T-helper 2 cell treated with Interferon-gamma antibody and Interleukin-4, amounts not matched to agents 100 ng/mL and 5 ng/mL, for 36 hours (primary cell): ENCODE data around the gene GIPC3. TPM values are rescaled to one million over a fixed set of nuclear protein-coding genes. Genes with fewer than 3 reads are reported as not detected.

Experiments used
- intact Hi-C: fragments of 100-400 bp; cut with micrococcal nuclease; formaldehyde crosslinking; loops from one replicate; pipeline ENCODE4 v1.15.1; 2023
- total RNA-seq: library from RNA; stranded (reverse); gene quantifications from 2 replicates; pipeline ENCODE4 v1.2.3, GENCODE V29; 2022

Gene GIPC3
- total RNA-seq, 1 donor from 2014 or later = 0.41 TPM

DNA sequence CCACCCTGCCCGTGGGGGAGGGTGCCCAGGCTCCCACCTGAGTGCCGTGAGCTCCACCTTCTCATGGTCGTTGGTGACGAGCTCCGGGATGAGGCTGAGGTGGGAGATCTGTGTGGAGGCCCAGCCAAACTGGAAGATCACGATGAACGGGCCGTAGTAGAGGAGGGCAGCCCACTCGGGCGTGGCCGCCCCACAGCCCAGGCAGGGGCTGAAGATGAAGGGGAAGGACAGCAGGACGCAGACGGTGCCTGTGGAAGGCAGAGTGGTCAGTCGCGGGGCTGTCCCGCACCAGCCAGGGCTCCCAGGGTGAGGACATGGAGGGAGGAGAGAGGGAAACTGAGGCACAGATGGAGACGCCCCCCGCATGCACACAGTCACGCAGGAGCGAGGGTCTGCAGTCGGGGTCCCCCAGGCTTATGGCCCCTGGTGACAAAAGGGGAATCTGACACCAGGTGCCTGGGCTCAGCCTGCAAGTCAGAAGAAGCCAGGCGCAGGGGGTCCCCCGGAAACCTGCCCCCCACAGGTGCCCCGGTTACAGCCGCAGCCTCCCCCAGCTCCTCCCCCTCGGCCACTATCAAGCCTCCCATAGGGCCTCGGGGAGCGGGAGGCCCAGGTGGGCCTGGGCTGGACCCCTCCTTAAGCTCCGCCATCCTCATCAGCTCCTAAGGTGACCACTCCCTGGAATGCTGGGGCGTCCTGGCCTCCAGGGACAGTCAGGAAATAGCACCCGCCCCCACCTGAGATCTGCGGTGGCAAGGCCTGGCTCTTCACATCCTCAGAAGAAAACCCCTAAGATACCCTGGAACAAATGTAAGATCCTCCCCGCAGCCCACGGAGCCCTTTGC lies 34.1 kb upstream of the GIPC3 start:
- intact Hi-C loops = no loop called here

DNA sequence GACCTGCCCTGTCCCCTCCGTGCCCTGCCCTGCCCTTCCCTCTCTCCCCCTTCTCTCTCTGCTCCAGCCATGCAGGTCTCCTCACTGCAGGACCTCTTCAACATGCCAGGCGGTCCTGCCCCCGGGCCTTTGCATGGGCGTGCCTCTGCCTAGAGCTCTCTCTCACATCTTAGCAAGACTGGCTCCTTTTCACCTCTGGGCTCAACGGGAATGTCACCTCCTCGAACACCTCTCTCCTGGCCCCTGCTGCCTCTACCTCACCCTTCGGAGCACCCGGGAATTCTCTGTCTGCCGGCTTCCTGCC lies 33.5 kb upstream of the GIPC3 start:
- intact Hi-C loops = no loop called here

DNA sequence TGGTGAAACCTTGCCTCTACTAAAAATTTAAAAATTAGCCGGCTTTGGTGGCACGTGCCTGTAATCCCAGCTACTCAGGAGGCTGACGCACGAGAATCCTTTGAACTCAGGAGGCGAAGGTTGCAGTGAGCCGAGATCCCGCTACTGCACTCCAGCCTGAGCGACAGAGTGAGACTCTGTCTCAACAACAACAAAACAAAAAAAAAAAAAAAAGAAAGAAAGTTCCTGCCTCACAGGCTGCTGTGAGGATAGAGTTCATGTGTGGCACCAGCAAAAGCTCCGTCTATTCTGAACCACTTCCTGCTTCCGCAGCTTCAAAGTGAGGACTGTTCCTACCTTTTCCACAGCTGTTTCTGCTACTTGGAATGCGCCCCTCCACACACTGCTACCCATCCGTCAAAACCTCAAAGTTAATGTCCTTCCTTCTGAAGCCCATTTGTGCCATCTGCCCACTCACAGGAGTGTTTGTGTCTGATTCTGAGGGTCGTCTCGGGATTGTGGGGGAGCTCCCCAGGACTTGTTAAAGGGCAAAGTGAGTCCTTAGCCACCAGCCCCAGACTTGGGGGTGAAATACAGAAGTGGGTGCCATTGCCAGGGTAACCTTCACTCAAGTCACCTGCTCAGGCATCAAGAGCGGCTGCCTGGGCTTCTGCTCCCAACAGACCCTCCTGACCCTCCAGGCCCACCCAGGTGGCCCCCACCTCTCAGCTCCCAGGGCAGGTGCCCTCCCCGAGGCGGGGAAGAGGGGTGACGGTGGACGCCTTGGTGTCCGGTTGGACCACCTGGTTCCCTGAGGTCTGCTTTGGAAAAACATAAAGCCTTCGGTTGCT lies 30.8 kb upstream of the GIPC3 start:
- intact Hi-C loops = loop anchor here (5.0 kb wide), 1 partner anchor 47 kb away; the partner anchor contains the start of gene FZR1

DNA sequence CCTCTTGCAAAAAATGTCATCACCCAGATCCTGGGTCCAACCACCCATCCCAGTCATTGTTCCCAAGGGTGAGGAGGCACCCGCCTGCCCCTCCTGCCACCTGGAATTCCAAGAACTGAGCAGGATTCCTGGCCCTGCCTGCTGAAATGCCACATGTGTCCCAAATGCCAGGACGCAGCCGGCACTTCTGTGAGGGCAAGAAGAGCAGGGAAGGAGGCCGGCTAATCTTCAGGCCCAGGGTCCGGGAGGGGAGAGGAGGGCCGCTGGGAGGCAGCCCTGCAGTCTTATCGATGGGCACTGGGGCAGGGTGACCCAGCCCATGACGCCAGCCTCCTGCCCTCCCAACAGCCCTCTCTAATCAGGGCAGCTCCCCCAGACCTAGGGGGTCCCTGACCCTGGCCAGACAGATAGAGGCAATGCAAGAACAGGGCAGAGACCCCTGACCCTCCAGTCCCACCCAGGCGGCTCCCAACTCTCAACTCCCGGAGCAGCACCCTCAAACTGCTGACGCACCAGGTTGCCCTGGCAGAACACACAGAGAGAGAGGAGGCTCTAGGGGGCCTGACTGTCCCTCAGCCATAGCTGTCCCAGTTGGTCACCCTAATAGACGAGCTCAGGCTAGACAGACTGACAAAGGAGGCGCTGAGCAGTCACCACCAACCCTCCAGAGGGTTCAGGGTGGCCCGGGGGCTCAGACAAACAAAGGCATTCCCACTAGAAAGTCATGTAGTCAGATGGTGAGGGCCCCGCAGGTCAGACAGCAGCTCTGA lies 29.4 kb upstream of the GIPC3 start:
- intact Hi-C loops = loop anchor here (2.0 to 5.0 kb wide), 2 partner anchors 49 to 71 kb away; partner anchors contain the start of genes CACTIN and FZR1

DNA sequence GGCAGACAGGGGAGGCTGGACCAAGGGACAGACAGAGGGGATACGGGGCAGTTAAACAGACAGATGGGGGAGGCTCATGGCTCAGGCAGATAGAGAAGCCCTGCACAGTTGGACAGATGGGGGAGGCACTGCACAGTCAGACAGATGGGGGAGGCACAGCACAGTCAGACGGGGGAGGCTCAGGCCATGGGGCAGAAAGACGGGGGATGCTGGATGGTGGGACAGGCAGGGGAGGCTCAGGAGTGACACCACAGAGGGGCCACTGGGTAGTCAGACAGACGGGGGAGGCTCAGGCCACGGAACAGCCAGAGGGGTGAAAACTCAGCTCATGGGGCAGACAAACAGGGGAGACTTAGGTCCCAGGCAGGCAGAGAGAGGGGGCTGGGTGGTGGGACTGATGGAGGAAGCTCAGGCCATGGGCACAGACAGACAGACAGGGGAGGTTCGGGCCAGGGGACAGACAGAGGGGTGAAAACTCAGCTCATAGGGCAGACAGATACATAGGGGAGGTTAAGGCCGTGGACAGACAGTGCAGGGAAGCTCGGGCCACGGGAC lies 28.8 kb upstream of the GIPC3 start:
- intact Hi-C loops = loop anchor here (2.0 to 5.0 kb wide), 2 partner anchors 49 to 70 kb away; partner anchors contain the start of genes CACTIN and FZR1

DNA sequence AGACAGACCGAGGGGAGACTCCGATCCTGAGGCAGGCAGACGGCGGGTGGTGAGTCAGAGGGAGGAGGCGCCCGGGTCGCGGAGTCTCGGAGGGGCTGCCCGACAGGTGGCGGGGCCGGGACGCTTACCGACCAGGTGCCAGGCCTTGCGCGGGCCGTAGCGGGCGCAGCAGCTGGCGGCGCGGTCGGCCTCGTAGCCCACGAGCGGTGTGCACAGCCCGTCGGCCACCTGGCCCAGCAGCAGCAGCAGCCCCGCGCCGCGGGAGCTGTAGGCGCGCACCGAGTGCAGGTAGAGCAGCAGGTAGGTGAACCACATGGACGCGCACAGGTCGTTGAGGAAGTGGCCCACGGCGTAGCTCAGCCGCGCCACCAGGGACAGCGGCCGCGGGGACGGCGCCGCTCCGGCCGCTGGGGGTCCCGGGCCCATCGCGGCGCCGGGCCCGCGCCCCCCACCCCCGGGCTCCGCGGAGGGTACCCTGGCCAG lies 28.3 kb upstream of the GIPC3 start:
- intact Hi-C loops = loop anchor here (1.0 to 5.0 kb wide), 3 partner anchors 15 to 70 kb away; partner anchors contain the start of genes CACTIN, FZR1 and HMG20B

DNA sequence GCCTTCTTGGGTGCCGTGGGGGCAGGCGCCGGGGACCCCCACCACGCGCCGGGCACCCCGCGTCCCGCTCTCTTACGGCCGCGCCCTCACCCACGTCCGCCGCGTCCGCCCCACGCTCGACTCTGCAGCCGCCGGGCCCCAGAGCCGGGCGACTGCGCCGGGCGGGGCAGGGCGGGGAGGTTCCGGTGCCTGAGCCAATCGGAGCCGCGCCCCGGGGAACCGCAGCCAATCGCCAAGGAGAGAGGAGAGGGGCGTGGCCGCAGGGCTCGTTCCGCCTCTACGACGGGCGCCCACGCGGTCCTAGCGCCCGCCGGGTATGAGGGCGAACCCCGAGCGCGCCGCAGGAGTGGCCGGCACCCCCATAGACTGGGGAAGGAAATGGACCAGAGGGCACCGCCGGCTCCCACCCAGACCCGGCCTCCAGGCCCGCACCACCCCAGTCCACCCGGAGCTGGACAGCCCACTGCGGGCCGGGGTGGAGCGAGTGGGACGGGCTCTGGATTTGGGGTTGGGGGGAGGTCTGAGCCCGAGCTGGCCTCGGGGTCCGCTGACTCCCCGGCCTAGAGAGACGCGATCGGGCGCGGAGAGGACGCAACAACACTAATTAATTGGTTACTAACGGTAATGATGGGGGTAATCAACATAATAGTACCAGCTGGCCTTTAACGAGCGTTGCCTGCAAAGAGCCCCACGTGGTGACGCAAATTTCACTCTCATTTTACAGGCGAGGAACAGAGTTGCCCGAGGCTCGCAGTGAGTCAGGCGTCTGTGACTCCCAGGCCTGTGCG lies 27.6 kb upstream of the GIPC3 start, which contains the start of gene MFSD12:
Gene MFSD12 (minus strand): TSS at position 126 of the 788 bp plus-strand sequence. CDS start 183 bp downstream, outside the sequence.
- intact Hi-C loops = loop anchor here (1.0 to 5.0 kb wide), 3 partner anchors 15 to 69 kb away; partner anchors contain the start of genes CACTIN, FZR1 and HMG20B

DNA sequence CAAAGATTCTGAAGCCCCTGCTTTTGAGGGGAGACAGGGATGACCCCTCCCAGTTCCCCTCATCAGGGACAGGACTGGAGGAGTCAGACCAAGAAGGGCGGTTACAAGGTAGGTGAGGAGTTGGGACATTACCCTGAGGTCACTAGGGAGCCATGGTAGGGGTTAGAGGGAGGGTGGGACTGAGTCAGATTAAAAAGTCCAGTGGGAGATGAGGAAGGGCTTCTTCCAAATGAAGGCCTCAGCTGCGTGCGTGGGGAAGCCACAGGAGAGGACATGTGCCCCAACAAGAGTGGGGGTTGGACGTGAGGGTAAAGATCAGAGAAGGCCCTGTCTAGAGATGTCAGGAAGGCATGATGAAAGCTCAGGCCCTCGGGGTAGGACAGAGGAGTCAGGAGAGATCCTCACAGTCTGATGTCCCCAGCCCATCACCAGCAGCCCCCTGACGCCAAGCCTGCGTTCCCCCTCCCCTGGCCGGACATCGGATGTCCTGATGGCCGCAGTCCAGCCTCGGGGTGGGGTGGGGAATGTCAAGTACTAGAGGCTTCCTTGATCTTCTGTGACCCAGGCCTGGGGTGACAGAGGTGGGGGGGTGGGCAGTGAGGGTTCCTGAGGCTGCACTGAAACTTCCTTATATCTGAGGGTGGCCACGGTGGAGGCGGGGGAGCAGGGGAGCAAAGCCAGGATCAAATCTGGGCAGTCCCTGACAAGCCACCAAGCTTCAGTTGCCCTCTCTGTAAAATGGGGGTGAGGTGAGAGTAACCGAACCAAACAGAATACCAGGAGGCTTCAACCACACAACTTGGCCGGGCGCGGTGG lies 21.4 kb upstream of the GIPC3 start:
- intact Hi-C loops = no loop called here

DNA sequence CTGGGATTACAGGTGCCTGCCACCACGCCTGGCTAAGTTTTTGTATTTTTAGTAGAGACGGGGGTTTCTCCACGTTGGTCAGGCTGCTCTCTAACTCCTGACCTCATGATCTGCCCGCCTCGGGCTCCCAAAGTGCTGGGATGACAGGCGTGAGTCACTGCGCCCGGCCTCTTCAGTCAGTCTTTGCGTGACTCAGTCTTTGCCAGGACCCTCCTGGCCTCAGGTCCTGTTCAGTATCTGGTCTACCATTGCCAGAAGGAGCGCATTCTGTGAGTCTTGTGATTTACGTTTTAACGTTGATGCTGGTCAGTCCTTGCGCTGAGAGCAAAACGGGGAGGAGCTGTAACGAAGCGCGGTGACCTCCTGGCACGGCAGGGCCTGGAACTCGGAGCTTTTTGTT lies 20.1 kb upstream of the GIPC3 start:
- intact Hi-C loops = no loop called here

DNA sequence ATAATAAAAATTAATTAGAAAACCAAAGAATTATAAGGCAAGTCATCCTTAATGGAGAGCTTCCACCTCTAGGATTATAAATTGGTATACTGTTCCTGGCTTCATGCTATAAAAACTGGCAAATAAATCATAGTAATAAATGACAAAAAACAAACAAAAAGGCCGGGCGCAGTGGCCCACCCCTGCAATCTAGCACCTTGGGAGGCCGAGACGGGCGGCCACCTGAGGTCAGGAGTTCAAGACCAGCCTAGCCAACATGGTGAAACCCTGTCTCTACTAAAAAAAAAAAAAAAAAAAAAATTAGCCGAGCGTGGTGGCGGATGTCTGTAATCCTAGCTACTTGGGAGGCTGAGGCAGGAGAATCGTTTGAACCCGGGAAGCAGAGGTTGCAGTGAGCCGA lies 15.2 kb upstream of the GIPC3 start:
- intact Hi-C loops = loop anchor here (10.0 kb wide), 1 partner anchor 495 kb away; the partner anchor contains the start of gene ZBTB7A

DNA sequence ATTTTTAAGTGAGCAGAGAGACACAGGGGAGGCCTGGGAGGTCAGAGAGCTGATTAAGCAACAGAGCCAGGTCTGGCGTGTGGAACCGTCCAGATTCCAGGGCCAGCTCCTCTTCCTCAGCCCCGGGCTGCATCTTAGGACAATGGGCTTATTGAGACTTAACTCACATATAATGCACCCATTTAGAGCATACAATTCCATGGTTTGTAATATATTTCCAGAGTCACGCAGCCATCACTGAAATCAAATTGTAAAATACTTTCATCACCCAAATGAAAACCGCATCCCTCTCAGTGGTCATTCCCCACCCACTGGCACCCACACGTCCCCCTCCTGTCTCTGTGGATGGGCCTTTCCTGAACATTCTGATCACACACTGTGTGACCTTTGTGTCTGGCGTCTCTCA lies 14.7 kb upstream of the GIPC3 start:
- intact Hi-C loops = loop anchor here (10.0 kb wide), 1 partner anchor 494 kb away; the partner anchor contains the start of gene ZBTB7A

DNA sequence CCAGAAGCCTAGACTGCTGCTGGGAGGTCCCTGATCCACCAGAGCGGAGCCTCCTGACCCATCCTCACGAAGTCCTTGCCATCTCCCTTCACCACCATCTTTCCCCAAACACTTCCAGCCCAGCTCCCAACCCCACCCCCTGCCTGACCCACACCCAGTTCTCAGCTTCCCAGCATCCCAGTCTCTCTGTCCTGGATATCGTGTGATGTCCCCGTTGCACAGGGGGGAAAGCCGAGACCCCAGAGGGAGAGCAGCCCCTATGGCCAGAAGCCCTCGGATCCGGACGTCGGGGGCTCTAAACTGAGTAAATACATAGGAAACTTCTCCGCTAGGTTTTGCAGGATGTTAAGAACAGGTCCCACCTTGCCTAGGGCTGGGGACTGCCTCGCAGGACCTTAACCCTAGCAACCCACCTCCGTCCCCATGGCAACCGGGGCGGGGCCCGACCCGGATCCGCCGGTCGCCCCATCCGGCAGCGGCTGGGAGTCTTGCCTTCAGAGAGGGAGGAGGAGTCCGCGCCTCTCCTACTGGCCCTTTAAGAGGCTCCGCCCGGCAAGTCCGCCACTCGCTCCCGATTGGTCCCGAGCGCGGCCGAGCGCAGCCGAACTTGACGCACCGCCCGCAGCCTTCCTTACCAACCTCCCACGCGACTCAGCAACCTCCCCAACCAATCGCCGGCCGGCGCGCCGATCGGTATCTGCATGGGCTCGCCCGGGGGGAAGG lies 13.0 kb upstream of the GIPC3 start:
- intact Hi-C loops = loop anchor here (1.0 to 10.0 kb wide), 4 partner anchors 15 to 493 kb away; partner anchors contain the start of genes FZR1, MFSD12 and ZBTB7A

DNA sequence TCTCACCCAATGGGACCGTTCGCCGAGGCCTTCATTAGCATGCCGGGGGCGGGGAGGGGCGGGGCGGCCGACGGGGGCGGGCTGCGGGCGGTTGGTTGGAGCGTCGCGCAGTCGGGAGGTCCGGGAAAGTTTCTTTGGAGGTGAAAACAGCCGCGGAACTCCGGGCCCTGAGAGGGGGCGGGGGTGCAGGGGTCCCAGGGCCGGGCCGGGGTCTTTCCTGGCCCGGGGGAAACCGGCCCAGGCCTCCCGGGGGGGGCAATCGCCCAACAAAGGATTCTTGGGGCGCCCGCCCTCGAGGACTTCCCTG lies 12.5 kb upstream of the GIPC3 start, which contains the start of gene HMG20B:
Gene HMG20B (plus strand): TSS at position 90 of the 307 bp plus-strand sequence. CDS start 366 bp downstream, outside the sequence.
- intact Hi-C loops = loop anchor here (1.0 to 10.0 kb wide), 4 partner anchors 16 to 492 kb away; partner anchors contain the start of genes FZR1, MFSD12 and ZBTB7A

DNA sequence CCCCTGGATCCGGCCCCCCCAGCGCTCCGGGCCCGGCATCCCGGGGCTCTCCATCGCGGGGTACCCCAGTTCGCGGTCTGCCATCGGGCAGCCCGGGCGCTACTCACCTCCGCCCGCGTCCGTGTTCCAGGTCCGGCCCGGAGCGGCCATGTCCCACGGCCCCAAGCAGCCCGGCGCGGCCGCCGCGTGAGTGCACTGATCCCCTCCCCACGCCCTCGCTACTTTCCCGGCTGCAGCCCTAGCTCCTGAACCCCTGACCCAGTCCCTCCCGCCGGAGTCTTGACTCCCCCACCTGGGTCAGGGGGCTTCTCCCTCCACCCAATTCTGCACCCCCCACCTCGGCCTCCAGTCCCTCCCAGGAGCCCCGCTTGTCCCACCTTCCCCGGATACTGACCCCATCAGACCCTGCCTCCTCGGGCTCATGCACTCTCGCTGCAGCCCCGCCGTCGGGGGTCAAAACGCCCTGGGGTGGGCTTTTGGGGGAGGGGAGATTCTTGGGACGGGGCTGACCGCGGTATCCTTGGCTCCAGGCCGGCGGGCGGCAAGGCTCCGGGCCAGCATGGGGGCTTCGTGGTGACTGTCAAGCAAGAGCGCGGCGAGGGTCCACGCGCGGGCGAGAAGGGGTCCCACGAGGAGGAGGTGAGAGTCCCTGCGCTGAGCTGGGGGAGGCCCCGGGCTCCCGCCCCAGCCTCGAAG lies 12.0 kb upstream of the GIPC3 start:
- intact Hi-C loops = loop anchor here (10.0 kb wide), 1 partner anchor 491 kb away; the partner anchor contains the start of gene ZBTB7A

DNA sequence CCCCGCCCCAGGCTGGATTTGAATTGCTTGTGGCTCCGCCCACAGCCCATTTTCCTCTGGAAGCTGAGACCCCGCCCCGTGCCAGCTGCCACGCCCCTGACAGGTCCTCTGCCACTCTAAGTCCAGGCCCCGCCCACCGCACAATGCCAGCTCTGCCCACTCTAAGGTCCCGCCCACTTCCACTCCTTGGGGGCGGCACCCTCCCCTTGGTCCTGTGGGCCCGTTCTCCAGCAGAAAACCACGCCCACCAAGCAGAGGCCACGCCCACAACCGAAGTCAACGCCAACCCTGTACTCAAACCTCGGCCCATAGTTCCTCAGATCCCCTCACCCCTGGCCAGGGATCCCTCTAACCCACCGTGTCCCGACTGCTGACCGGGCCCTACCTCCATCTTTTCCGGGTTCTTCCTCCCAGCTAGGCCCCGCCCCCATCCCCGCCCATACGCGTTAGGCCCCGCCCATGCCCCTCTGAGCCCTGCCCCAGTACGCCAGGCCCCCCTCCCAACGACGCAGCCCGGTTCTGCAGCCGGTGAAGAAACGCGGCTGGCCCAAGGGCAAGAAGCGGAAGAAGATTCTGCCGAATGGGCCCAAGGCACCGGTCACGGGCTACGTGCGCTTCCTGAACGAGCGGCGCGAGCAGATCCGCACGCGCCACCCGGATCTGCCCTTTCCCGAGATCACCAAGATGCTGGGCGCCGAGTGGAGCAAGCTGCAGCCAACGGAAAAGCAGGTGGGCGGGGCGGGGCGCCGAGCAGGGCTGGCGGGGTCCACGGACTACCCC lies 11.2 kb upstream of the GIPC3 start:
- intact Hi-C loops = loop anchor here (10.0 kb wide), 1 partner anchor 491 kb away; the partner anchor contains the start of gene ZBTB7A

DNA sequence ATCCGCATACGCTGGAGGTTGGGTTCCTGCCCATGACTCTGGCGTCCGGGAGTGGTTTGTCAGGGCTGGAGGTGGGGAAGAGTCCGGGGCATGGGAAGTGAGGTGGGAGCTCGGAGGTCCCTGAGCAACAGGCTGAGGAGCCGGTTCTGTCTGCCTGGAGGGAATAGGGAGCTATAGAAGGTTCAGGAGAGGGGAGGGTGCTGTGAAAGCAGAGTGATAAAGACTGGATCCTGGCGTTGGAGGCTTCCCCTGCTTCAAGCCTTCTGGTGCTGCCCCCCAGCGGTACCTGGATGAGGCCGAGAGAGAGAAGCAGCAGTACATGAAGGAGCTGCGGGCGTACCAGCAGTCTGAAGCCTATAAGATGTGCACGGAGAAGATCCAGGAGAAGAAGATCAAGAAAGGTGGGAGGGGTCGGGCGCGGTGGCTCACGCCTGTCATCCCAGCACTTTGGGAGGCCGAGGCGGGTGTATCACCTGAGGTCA lies 10.0 kb upstream of the GIPC3 start:
- intact Hi-C loops = loop anchor here (10.0 kb wide), 1 partner anchor 490 kb away; the partner anchor contains the start of gene ZBTB7A
